OCI-LY1 (cell line): ENCODE measurements around the gene CELF6.

Source experiments
- EZH2 ChIP-seq: fragments of 200-600 bp; sonication (generic), shearing (Covaris generic); IDR thresholded peaks from 2 replicates; pipeline ENCODE4 v1.8.0; 2017; ENCODE audit warnings: borderline replicate concordance, mixed run types, mild to moderate bottlenecking, antibody characterized with exemption, low read length, moderate library complexity, mixed read lengths
- TF ChIP-seq, protein P1 (sequence below): fragments of 200-600 bp; sonication (generic), shearing (Covaris generic); IDR thresholded peaks from 2 replicates; pipeline ENCODE4 v1.5.1; 2017; ENCODE audit warnings: mild to moderate bottlenecking, antibody characterized with exemption, low read length, moderate library complexity, mixed read lengths

DNA sequence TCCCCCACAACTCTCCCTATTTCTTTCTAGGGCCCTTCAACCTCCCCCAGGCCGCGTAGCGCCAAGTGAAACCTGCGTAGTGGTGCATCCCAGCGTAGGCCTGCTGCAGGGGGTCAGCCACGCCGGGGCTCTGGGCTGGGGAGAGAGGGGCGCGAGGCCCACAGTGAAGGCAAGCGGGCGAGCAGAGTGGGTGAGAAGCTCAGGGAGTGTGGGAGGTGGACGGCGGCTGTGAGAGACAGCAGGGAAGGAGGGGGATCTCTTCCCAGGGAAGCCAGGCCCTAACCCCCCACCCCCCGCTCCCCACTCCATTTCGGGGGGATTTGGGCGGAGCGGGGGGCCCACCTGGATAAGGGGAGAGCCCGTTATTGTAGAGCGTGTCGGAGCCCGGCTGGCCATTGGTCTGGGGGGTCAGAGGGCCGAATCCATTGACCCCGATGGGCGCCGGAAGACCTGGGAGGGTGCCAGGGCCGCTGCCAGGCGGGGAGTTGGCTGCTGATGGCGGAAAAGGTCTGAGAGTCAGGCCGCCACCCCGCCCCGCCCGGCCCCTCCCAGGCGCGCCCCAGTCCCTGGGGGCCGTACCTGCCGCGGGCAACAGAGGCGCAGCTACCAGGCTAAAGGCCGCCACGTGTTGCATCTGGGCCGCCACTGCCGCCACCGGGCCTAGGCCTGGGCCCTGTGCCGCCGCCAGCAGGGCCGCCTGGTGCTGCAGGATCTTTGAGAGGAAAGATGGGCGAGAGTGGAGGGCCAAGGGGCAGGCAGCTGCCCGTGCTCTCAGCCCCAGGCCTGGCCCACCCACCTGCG is 31.0 kb downstream of the CELF6 start:
- TF ChIP-seq, protein P1, sequence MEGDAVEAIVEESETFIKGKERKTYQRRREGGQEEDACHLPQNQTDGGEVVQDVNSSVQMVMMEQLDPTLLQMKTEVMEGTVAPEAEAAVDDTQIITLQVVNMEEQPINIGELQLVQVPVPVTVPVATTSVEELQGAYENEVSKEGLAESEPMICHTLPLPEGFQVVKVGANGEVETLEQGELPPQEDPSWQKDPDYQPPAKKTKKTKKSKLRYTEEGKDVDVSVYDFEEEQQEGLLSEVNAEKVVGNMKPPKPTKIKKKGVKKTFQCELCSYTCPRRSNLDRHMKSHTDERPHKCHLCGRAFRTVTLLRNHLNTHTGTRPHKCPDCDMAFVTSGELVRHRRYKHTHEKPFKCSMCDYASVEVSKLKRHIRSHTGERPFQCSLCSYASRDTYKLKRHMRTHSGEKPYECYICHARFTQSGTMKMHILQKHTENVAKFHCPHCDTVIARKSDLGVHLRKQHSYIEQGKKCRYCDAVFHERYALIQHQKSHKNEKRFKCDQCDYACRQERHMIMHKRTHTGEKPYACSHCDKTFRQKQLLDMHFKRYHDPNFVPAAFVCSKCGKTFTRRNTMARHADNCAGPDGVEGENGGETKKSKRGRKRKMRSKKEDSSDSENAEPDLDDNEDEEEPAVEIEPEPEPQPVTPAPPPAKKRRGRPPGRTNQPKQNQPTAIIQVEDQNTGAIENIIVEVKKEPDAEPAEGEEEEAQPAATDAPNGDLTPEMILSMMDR = no peak
- no peak for TF ChIP-seq EZH2
